GM18517 (cell line): Measurements from ENCODE around the gene JSRP1.

Experiments used
- ATAC-seq: cut with Tn5 transposase; IDR thresholded peaks from one replicate; pipeline ENCODE4 v1.9.1; 2021; ENCODE audit warnings: mild to moderate bottlenecking, moderate library complexity; ENCODE audit not compliant: unreplicated experiment

Gene JSRP1

GRCh38 chr19:2246801-2247361 lies 9.3 kb downstream of the JSRP1 start:
- ATAC-seq, result no peak

- ATAC-seq, result no peak
Measured at GRCh38 chr19:2246014-2246620, 10.1 kb downstream of the JSRP1 start.

- ATAC-seq, result no peak
Measured at GRCh38 chr19:2245273-2245672, 10.9 kb downstream of the JSRP1 start.

- no peak for ATAC-seq
Measured at GRCh38 chr19:2244486-2244885, 11.7 kb downstream of the JSRP1 start.

GRCh38 chr19:2244125-2244411 lies 12.1 kb downstream of the JSRP1 start:
- no peak for ATAC-seq

GRCh38 chr19:2243274-2244124 lies 12.7 kb downstream of the JSRP1 start:
- ATAC-seq, result no peak

- ATAC-seq, result no peak
Measured at GRCh38 chr19:2242816-2243215, 13.4 kb downstream of the JSRP1 start.

GRCh38 chr19:2242092-2242537 lies 14.1 kb downstream of the JSRP1 start:
- no peak for ATAC-seq

- ATAC-seq, result no peak
Measured at GRCh38 chr19:2240881-2241760, 15.1 kb downstream of the JSRP1 start.

- ATAC-seq, result no peak
Measured at GRCh38 chr19:2239771-2240770, 16.1 kb downstream of the JSRP1 start.

- no peak for ATAC-seq
Measured at GRCh38 chr19:2239173-2239572, 17.0 kb downstream of the JSRP1 start.

GRCh38 chr19:2237869-2238153 lies 18.4 kb downstream of the JSRP1 start:
- no peak for ATAC-seq

- no peak for ATAC-seq
Measured at GRCh38 chr19:2237051-2237868, 19.0 kb downstream of the JSRP1 start.

- peak; percentile 74 for ATAC-seq
Measured at GRCh38 chr19:2236314-2237050, 19.7 kb downstream of the JSRP1 start, which contains the start of the genes PLEKHJ1 and SF3A2. Gene PLEKHJ1, minus strand, starts transcription at chr19:2236329. Its CDS starts 81 bp downstream, at chr19:2236248. Gene SF3A2, plus strand, starts transcription at chr19:2236824. Its CDS starts 6,595 bp downstream, at chr19:2243419.

GRCh38 chr19:2236064-2236313 lies 20.2 kb downstream of the JSRP1 start:
- ATAC-seq, result peak; percentile 34

GRCh38 chr19:2235381-2236063 lies 20.7 kb downstream of the JSRP1 start:
- ATAC-seq, result peak; percentile 10

GRCh38 chr19:2234996-2235380 lies 21.2 kb downstream of the JSRP1 start:
- ATAC-seq, result no peak

- no peak for ATAC-seq
Measured at GRCh38 chr19:2233601-2234280, 22.5 kb downstream of the JSRP1 start.
